GM18520 (cell line): ENCODE measurements around the gene SIPA1L3.

ENCODE experiments used
- ATAC-seq: cut with Tn5 transposase; IDR thresholded peaks from one replicate; pipeline ENCODE4 v1.9.1; 2021; ENCODE audit not compliant: unreplicated experiment

SIPA1L3 gene

GRCh38 chr19:37972803-37973202 lies 65.8 kb downstream of the SIPA1L3 start:
- no peak for ATAC-seq

- ATAC-seq: no peak
Observed at GRCh38 chr19:37973666-37974065, 66.7 kb downstream of the SIPA1L3 start.

DNA sequence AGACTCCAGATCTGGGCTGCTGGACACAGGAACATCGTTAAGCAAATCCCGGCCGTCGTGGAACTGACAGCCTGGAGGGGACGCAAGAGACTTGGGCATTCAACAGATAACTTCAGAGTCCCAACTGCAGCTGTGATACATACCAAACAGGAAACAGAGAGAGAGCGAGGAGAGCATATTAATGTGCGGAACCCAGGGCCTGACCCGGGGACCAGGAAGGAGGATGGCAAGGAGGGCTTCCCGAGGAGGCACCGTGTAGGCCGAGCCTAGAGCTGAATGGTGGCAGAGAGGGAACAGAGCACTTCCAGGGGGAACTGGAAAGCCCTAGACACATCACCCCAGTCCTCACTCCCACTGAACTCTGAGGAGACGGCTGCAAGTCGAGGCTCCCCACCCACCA lies 68.1 kb downstream of the SIPA1L3 start:
- no peak for ATAC-seq

GRCh38 chr19:37975596-37976515 lies 68.8 kb downstream of the SIPA1L3 start:
- ATAC-seq: no peak

GRCh38 chr19:37977391-37977790 lies 70.4 kb downstream of the SIPA1L3 start:
- ATAC-seq: no peak

- no peak for ATAC-seq
Observed at GRCh38 chr19:37977992-37978391, 71.0 kb downstream of the SIPA1L3 start.

DNA sequence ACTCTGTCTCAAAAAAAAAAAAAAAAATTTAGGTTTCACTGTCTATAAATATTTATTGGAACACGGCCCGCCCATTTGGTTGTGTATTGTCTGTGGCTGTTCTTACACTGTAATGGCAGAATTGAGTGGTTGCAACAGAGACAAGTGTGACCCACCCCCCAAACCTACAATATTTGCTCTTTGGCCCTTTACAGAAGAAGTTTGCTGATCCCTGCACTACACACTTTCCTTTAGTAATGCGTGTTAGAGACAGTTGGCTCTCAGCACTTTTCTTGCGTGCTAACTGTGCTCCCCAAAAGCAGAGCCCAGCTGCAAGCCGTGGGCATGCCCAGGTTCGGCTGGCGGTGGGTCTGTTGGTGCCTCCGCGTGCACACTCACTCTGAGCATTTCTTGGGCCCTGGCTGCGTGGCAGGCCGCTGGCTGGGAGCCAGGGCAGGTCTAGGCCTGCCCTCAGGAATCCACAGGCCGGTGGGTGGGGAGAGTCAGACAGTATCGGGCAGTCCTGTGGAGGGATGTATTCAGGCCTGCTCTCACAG lies 72.6 kb downstream of the SIPA1L3 start:
- ATAC-seq: no peak

- no peak for ATAC-seq
Observed at GRCh38 chr19:37980419-37981170, 73.6 kb downstream of the SIPA1L3 start.

DNA sequence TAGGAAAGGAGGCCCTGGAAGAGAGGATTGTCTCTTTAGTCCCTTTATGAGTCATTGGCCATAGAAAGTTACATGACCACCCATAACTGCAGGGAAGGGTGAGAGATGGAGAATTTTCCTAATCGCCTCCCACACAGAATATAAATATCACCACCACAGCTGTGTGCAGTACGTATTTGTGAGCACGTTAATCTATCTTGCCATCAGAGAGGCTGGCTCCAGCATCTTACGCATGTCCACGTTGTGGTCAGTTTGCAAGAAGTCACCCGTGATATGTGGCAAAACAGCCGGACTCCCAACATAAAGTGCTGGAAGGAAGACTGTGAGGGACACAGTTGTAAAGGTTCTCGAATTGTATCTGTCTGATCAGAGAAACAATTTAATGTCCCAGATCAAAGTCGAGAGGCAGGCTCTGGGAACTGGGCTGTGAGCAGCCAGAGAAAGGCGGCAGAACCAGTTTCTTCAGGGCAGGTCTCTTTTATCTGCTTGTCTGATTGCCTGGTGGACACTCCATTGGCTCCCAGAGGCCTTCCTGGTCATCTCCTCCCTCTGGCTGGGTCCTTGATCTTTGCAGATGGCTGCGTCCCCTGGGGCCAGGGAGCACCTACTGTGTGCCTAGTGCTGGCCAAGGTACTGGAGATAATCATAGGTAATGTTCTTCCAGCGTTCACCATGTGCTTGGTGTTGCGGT lies 74.9 kb downstream of the SIPA1L3 start:
- no peak for ATAC-seq

DNA sequence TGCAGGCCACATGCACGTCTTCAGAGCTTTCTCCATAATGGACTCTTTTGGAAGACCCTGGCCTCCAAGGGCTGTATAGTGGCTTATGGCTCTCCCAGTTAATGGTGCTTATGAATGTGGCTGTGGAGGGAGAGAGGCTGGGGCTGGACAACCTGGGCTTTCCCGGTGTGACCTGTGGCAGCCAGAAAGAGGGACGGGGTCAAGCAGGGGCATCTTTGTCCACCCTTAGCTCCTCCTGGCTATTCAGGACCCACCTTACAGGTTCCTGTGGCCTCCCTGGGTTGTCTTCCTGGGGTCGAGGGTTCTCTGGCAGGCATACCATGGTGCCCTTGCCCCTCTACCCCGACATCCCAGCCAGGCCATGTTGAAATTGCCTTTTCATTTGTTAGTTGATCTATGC lies 75.6 kb downstream of the SIPA1L3 start:
- no peak for ATAC-seq

- ATAC-seq: no peak
Observed at GRCh38 chr19:37983153-37983552, 76.1 kb downstream of the SIPA1L3 start.

DNA sequence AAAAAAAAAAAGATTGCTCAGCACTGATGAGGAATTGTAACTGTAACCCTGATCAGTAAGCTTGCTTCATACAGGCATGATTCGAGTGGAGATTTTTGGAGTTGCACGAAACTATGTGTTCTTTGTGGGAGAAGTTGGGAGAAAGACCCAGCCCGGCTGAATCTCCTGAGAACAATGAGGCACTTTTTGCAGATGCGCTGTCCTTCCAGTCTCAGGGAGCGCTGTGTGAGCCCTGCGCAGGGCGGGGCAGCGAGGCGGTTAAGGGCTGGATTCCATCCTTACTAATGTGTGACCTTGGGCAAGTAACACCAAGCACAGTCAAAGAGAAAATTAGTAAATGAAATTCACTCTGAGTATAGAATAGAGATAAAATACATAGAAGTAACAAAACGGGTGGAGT lies 76.9 kb downstream of the SIPA1L3 start:
- no peak for ATAC-seq

- no peak for ATAC-seq
Observed at GRCh38 chr19:37986048-37986750, 79.2 kb downstream of the SIPA1L3 start.

DNA sequence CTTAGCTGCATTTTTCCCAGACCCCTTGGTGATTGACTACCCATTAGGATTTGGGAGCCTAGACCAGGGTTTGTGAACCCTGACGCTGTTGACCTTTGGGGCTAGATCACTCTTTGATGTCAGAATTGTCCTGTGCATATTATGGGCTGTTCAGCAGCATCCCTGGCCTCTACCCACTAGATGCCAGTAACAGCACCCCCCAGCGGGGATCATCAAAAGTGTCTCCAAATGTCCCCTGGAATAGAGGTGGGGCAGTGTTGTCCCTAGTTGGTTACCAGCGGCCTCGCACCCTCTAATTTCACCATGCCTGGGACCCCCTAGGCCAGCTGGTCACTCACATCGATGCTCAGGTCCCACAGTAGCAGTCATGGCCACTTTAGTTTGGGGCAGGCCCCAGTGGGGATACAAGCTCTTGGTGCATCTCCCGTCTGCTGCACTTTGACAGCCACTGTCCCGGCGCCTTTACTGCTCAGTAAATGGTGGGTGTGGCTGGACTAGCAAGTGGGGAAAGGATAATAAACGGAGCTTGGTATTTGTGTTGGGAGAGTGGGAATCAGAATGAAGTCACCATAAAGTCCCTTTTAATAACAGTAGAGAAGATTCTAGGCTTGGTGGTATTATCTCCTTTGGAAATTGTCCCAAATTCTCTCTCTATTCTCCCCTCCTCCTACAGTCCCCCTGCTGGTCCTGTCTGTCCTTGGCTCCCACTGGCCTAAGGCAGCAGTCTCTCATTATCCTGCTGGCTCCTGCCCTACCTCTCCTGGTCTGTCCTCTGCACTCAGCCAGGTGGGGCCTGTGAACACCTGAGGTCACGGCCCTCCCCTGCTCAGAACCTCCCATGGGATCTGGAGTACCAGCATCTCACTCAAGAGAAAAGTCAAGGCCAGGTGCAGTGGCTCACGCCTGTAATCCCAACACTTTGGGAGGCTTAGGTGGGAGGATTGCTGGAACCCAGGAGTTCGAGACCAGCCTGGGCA lies 80.6 kb downstream of the SIPA1L3 start:
- no peak for ATAC-seq

DNA sequence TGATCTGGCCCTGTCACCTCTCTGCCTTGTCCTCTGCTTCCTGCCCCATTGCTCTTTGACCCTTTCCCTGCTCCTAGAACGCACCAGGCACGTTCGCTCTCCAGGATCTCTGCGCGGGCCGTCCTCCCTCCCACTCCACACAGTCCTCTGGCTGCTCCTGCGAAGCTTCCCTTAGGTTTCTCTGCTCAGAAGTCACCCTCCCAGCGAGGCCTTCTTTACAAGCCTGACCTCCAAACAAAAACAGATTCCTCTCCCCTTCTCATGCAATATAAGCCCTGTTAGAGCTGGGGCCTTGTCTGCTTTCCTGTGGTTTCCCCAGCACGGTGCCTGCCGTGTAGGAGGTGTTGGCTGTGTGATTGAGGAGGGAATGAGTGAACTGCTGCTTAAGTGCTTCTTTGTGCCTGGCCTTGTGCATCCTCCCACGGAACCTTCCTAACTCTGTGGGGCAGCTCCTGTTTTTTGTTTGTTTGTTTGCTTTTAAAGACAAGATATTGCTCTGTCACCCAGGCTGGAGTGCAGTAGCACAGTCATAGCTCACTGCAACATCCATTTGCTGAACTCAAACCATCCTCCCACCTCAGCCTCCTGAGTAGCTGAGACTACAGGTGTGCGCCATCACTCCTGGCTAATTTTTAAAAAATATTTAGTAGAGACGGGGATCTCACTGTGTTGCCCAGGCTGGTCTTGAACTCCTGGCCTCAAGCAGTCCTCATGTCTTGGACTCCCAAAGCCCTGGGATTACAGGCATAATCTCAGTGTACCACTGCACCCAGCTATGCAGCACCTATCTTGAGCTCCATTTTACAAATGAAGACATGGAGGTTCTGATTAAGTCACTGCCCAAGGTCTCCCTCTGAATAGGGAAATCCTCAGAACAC lies 82.0 kb downstream of the SIPA1L3 start:
- ATAC-seq: no peak

DNA sequence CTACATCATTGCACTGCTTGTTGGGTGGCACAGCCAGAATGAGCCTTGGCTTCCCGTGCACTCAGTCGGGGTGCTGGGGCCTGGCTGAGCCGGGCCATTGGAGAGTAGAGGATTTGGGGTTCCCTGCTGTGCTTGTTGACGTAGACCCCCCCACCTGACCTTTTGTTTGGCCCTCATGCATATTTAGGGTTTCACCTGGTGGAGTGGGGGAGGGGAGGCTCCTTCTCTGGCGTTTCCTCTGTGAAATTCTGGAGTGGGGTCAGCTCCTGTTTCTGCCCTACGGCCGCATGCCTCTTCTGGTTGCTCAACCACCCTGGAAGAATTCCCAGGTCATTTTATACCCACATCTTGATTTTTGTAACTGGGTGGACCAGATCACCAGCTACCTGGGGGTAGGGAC lies 82.8 kb downstream of the SIPA1L3 start:
- ATAC-seq: no peak

GRCh38 chr19:37990362-37990761 lies 83.4 kb downstream of the SIPA1L3 start:
- no peak for ATAC-seq

DNA sequence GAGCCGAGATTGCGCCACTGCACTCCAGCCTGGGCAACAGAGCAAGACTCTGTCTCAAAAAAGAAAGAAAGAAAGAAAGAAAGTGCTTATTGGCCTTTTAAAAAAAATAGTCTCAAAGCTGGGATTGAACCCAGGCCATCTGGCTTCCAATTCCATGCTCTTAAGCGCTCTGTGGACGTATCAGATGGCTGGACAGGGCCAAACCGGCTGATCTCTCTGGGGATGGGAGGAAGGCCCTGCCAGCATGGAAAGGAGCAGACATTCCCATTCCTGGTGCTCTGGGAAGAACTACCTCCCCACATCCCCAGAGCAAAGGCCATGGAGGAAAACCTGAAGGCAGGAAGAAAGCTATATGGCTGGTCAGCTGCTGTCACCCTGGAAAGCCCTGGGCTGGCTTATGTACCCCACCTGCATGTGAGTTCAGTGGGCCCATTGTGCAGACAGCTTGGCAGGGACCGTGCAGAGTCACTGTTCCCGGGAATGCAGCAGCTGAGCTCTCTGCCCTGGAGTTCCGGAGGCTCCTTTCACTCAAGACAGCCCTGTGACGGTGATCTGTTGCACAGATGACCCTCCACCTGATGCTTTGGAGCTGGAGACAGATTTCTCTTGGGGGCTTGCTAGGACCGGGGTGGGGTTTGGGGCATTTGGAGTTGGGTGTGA lies 84.3 kb downstream of the SIPA1L3 start:
- no peak for ATAC-seq
